NCI-H2171 (cell line): Measurements from ENCODE around the gene SLC26A1.
A peak's percentile ranks its signal among the peaks of the same experiment; 100 is the strongest.

Source experiments
- DNase-seq: peaks from one replicate; lab custom pipeline; 2025; lab: John Stamatoyannopoulos, UW

Gene SLC26A1

DNA sequence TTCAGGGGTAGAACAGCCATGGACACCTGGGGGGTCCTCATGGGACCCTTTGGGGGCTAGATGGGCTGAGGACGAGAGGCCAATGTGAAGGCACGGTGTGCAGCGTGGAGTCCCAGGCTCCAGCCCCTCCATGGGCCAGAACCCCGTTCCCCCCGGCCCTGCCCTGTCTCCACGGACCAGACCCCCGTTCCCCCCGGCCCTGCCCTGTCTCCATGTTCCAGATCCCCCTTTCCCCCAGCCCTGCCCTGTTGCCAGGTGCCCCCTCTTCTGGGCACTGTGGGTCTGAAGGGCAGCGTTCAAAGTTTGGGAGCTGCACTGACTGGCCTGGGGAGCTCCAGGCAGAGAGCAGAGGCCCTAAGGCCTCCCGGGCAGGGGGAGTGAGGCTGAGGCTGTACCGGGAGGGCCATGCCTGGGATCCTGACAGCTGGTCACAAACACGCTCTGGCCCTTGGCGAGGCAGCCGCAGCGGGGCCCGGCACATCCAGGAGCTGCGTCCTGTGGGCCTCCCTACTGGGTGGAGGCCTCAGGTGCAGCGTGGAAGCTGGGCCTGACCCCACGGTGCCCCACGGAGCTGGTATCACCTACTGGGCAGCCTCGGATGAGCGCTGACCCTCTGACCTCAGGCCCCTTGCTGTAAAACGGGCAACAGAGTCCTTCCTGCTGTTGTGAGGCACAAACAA lies 28.7 kb downstream of the SLC26A1 start:
- no peak for DNase-seq

DNA sequence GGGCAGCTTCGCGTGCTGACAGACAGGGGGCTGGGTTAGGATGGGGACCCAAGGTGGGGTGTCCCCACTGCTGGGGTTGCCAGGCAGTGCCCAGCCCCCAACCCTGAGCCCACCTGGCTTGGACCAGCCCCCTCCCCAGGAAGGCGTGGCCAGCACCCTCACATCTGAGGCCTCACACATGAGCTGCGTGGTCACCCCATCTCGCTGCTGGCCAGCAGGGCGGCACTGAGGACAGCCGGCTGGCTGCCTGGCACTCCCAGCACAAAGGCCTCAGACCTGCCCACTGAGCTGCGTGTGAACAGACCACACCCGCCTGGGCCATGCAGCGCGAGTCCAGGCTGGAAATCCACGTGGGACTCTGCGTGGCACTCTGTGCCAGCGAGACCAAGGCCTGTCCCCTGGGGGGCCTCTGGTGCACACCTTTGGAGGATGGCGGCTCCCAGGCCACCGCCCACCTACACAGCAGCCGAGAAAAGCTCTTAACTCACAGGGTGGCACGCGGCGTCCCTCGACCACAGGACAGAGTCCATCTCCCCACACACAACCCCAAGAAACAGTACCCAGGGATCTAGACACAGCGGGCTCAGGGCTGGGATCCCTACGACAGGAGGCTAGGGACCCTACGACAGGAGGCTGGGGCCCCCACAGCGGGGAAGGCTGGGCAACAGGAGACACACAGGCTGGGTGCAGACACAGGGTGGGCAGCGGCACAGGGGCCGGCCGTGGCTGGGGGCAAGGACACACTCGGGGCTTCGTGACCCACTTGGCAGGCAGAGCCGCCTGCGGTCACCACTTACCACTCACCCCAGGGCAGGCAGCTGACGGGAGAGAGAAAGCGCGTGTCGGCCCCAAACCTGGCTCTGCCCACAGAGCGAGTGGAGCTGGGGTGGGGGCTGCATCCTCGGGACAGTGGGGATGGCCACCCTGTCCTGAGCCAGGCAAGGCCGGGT lies 29.7 kb downstream of the SLC26A1 start:
- no peak for DNase-seq

DNA sequence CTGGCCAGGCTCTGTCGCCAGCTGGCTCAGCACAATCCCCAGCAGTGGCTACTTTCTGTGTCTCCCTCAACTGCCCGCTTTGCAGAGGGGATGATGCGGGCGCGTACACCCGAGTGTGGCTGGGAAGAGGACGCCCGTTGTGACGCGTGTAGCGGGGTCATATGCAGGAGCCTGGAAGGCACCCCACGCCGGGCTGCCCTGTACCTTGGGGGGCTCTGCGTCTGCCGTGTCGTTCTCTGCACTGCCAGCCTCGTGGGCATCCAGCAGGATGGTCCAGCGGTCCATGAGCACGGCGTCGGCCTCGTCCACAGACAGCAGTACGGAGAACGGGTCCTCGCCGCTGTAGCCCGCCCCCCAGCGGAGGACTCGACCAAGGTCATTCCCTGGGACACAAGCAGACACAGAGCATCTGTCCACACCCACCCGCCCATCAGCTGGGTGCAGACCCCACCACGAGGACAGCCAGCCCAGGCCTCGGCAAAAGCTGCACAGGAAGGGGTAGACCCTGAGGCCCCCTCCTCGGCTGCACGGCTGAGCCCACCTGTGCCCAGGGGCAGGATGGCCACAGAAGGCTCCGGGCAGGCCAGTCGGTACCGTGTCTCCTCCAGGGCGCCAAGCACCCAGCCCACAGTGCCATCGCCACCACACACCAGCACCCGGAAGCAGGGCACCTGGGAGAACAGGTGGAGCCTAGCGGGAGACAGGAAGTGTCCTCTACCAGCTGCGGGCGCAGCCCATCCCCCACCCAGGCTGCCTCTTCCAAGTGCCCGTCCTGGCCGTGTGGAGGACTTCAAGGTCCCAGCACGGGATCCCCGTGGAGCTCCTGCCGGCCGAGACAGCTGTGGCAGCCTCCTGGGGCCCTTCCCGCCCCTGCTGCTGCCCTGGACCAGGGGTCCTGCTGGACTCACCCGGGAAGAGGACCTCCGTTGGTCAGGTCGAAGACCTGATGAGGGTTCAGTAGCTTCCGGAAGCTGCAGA lies 30.7 kb downstream of the SLC26A1 start:
- DNase-seq: peak; percentile 3

DNA sequence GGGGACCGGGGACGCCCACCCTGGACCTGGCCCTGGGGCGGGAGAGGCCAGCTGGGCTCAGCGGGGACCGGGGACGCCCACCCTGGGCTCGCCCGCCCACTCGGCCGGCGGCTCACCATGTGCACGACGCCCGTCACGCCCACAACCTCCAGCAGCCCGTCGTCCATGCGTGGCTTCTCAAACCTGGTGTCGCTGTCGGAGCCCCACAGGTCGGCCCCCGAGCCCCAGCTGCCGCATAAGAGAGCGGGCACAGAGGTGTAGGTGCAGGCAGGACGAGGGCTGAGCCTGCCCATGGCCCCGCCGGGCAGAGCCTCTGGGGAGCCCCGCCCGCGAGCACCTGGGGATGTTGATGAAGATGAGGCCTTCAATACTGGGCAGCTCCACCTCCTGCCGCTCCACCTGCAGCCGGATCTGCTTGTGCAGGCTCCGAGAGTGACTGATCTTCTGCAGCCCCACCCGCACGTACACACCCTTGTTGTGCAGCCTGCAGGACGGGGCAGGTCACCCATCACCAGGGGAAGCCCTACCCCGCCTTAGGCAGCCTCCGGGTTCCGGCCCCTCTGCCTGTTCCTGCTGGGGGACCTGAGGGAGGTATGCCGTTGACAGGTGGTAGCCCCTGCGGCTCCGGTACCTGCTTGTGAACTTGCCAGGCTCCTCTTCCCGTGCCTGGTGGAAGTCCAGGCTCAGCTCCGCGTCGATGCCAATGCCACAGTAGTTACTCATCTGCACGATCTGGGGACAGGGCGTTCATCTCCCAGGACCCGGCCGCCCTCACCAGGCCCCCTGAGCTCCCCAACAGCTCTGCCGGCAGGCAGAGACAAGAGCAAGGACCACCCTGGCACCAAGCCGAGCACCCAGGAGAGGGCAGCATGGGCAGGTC lies 31.6 kb downstream of the SLC26A1 start:
- no peak for DNase-seq

DNA sequence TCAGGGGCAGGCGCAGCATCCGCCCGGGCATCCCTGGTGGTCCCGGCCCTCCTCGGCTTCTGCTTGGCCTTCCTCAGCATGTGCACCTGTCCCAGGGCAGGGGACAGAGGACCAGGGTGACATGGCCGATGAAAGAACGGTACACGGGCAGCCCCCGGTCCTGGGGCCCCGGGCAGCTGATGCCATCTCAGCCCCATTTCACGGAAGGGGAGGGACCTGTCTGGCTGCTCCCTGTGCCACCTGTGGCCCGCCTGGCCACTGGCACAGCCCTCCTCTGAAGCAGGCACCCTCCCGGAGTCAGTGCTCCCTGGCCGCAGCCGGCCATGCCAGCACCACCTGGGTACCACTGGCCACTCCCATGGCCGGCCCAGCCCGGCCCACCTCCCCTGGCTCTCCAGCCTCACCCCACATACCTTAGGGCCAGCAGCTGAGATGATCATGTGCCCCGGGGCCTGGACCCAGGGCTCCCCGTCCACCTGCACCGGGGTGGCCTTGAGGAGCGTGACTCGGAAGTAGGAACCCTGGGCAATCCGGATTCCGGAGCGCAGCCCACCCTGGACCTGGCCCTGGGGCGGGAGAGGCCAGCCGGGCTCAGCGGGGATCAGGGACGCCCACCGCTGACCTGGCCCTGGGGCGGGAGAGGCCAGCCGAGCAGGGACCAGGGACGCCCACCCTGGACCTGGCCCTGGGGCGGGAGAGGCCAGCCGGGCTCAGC lies 32.4 kb downstream of the SLC26A1 start:
- DNase-seq: no peak

DNA sequence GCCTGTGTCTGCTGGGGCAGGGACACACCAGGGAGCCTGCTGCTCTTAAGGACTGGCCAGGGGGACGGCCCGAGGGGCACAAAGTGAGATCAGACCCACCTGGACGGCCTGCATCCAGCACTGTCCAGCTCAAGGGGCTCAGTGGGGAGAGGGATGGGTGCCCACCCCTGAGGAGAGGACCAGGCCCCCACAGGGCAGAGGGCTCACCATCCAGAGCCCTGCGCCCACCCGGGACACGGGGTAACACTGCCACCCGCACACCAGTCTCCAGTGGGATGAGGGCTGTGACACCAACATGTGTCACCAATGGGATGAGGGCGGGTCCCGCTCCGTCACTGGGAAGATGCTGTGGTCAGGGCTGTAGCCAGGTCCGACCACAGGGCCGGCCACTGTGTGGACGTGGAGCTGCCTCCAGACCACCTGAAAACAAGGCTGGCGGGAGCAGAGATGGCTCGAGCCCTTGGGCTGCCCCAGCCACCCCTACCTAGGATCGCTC lies 33.0 kb downstream of the SLC26A1 start:
- no peak for DNase-seq

GRCh38 chr4:959338-960139 lies 33.7 kb downstream of the SLC26A1 start:
- DNase-seq: no peak

DNA sequence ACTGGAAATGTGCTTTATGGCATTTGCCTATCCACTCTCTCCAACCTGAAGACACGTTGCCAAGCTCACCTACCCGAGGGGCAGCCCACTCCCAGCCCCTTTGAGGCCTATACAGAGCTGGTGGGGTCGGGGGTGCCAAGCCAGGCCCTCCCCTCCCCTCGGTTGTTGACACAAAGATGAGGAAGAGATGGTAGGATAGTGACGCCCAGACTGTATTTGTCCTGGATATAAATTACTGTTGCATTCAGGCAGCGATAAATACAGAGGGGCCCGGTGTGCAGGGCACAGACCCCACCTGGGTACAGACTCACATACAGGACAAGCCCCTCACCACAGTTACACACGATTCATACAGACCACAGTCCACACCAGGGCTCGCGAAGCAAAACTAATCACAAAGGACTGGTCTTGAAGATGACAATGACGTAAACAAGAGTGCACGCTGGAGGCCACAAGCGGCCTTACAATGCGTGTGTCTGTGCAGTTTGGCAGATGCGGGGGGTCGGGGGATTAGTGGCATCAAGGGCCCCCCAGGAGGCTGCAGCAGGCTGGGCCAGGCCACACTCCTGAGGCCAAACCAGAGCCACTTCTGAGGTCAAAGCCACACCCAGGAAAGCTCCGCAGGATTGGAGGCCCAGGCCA lies 34.4 kb downstream of the SLC26A1 start:
- no peak for DNase-seq

DNA sequence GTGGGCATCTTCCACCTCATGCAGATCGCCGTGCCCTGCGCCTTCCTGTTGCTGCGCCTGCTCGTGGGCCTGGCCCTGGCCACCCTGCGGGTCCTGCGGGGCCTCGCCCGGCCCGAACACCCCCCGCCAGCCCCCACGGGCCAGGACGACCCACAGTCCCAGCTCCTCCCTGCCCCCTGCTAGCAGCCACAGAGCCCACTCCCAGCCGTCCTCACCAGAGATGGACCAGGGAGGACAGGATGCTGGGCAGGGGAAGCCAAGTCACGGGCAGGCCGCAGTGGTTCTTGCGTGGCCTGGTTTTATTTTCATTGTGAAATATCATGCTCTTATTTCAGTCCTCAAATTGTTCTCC lies 34.9 kb downstream of the SLC26A1 start:
- no peak for DNase-seq

GRCh38 chr4:957581-958313 lies 35.5 kb downstream of the SLC26A1 start:
- no peak for DNase-seq

- DNase-seq: no peak
These were observed 36.0 kb downstream of the SLC26A1 start for GRCh38 chr4:957231-957580.

DNA sequence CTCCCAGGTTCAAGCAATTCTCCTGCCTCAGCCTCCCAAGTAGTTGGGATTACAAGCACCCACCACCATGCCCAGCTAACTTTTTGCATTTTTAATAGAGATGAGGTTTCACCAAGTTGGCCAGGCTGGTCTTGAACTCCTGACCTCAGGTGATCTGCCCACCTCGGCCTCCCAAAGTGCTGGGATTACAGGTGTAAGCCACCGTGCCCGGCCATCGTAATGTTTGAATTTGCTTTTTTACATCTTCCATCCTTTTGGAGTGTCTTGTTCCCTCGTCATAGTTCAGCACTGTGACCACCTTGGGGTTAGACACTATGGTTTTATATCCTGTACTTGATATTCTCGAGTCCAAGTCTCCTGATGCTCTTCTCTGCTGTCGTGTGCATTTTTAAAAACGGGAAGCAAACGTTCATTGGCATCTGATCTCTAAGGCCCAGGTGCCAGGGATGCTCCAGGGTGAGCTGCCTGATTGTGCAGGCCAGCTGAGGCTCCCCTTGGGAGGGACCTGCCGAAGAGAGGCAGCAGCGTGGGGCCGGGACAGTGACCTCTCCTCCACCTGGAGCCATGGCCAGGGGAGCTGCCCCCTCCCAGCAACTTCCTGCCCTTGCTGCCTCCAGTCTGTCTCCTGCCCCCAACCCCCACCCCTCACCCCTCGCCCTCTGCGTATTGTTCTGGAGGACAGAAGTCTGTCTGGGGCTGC lies 36.5 kb downstream of the SLC26A1 start:
- no peak for DNase-seq

DNA sequence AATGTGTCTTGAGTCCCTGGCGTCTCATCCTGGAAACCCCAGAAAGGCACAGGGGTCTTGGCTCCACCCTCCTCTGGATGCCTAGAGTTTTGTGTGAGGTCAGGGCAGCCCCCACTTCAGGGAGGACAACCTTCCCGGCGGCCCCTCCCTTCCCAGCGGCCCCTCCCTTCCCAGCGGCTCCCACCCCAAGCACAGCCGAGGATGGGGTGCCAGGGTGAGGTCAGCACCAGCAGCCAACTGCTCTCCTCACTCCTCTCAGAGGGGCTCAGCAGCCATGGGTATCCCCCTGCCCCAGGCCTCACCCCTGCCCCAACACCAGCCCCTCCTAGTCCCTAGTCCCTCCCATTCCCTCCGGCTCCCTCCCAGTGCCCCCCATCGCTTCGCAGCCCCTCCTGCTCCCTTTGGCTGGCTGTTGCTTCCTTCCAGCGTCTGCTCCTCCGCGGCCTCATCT lies 37.2 kb downstream of the SLC26A1 start:
- no peak for DNase-seq

DNA sequence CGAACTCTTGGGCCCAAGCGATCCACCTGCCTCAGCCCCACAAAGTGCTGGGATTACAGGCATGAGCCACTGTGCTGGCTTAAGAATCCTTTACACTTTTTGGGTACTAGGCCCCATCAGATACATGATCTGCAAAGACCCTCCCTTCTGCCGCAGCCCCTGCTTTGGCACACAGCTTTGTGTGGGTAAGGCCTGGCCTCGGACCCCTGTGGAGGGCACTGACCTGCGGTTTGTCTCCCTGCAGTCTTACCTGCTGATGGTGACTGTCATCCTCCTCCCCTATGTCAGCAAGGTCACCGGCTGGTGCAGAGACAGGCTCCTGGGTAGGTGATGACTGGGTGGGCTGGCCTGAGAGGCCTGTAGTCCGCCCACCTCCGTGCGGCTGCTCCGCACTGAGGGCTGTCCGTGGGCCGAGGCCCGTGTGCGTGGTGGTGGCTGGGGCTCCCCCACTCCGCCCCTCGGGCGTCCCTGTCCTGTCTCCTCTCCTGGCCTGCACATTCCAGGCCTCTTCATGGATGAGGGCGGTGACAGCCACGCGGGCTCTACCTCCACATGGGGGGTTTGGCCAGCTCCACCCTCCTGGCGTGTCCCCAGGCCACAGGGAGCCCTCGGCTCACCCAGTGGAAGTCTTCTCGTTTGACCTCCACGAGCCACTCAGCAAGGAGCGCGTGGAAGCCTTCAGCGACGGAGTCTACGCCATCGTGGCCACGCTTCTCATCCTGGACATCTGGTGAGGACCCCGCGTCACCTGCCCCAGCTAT lies 37.9 kb downstream of the SLC26A1 start:
- DNase-seq: no peak

DNA sequence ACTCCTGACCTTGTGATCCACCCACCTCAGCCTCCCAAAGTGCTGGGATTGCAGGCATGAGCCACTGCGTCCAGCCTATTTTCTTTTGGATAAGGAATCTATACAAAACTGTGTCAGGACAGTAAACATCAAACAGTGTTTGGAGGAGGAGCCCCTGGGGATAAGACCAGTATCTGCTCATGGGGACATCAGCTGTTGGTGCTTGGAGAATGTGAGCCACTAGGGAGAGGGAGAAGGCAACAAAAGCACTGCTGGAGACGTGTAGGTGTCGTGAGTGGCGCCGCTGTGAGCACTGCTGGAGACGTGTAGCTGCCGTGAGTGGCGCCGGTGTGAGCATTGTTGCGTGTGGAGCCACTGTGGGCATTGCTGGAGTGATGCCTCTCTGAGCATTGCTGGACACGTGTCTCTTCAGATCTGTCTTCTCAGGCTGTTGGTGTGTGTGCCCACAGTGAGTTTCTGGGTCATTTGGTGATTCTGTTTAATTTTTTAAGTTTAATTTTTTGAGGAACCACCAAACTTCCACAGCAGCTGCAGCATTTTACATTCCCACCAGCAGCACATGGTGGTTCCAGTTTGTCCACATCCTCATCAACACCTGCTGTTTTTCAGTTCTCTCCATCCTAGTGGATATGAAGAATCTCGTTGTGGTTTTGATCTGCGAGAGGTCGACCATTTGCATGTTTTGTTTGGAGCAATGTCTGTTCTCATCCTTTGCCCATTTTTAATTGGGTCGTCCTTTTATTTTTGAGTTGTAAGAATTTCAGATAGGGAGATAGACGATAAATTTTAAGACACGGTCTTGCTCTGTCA lies 38.8 kb downstream of the SLC26A1 start:
- no peak for DNase-seq

DNA sequence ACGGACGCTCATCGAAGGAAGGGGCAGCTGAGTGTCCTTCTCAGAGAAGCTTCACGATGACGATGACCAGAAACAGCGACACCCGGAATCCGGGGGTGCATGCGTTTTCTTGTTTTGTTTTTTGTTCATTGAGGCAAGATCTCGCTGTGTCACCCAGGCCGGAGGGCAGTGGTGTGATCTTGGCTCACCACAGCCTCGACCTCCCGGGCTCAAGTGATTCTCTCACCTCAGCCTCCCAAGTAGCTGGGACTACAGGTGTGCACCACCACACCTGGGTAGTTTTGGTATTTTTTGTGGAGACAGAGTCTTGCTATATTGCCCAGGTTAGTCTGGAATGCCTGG lies 39.7 kb downstream of the SLC26A1 start:
- no peak for DNase-seq
